NCI-H1092 treated with DMSO at 0.1 percent for 48 hours (cell line): Measurements from ENCODE around the gene ZNF445.
"Not testable (repeated sequence)": the region's sequence is repeated elsewhere in the genome, so short reads cannot be mapped to it uniquely, and the experiment has no call there.

Source experiments
- DNase-seq: peaks from one replicate; lab custom pipeline; 2025; lab: John Stamatoyannopoulos, UW

The ZNF445 gene

DNA sequence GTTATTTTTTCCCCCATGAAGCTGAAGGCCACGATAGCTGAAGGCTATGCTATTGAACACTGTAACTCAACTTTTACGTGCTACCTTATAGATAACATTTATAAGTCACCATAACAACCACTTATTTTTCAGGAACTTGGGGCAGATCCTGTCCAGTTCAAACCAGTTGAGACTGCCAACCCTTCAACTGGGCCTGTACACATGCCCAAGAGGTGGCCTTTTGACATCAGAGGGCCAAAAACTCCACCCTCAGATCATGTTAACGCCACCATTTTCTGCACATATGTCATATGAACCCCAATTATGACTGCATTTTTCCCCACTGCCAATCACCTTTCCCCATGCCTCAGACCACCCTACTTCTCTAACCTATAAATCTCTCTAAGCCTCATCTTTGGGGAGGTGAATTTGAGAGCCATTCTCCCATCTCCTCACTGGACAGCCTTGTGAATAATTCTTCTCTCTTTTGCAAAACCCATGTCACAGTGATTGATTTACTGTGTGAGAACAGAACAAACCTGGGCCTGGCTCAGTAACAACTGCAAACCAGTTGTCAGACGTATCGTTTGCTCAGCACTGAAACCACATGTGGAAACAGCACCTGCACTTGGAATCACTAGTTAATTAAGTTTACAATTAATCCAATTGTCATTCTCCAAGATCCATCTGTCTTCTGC is 42.5 kb downstream of the ZNF445 start:
- no peak for DNase-seq

DNA sequence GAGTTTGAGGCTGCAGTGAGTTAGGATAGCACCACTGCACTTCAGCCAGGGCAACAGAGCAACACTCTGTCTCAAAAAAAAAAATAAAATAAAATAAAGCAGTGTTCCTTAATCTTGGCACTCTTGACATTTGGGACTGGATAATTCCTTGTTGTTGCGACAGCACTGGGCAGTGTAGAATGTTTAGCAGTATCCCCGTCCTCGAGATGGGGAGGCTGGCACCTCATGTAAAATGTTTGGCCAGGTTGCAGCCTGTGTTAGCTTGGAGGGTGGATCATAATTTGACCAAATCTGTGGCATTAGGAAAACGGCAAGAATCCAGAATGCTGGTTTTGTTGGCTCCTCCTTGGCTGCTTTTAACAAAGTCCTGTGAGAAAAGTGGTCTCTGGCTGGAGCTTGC is 47.0 kb downstream of the ZNF445 start:
- DNase-seq = no peak

DNA sequence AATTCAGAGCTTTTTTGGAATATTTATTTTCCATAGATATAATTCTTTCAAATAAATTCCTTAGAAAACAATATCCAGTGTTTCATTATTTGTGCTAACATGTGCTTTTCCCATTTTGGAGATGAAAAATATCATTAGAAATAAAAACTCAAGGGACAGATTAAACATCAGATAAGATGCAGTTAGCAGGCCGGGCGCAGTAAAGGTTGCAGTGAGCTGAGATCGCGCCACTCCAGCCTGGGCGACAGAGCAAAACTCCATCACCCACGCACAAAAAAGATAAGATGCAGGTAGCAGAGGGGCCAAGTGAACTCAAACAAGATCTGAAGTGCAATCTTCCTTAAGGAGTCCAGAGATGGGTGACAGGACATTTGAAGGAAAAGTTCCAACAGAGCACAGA is 48.0 kb downstream of the ZNF445 start:
- no peak for DNase-seq

DNA sequence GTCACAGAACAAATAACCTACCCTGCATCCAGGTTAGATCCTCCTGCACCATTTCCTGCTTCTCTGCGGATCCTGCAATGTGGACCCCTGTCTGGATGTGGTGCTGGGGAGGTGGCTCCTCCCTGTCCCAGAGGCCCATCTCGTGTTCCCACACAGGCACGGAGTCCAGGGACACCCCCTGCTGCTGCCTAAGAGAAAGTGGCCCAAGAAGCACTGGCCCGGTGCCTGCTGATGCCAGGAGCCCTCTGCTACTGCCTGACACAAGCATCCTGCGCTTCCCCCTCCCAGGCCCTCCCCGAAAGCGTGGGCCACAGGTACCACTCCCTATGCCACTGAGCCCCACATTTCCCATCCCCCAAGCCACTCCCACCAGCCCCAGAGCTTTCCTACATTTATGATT is 48.6 kb downstream of the ZNF445 start:
- DNase-seq = no peak

DNA sequence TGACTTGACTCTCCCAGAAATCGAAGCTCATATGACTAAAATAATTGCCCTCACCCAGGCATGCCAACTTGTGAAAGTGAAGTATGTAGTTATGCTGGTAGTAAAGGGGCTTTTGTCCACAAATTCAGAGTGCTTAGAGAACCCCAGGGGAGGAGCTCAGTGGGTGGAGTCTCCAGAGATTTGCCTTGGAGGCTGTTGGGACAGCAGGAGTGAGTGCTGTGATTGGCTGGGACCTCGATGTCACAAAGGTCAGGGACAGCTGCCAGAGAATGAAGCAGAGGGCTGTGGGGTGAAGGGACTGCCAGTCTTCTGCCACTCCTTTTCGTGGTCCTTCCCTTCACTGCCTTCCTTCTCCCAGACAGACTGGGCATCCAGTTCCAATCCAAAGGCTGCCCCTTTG is 49.8 kb downstream of the ZNF445 start:
- DNase-seq = no peak

DNA sequence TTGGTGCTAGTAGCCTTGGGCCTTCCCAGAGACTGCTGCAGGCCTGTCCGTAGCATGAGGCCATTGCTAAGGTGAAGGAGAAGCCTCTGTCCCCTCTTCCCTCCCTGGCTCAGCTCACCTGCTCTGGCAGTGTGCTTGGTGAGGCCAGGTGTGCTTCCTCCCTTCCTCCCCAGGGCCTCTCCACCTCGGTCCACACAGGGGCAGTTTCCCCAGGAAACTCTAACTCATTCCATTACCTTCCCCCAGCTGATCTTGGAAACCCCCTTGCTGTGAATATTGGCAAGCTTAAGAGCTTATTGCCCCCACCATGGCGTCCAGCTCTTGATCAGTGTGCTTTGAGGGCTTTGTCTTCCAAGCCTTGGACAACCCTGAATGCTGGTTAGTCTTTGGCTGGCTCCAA is 52.7 kb downstream of the ZNF445 start:
- no peak for DNase-seq

DNA sequence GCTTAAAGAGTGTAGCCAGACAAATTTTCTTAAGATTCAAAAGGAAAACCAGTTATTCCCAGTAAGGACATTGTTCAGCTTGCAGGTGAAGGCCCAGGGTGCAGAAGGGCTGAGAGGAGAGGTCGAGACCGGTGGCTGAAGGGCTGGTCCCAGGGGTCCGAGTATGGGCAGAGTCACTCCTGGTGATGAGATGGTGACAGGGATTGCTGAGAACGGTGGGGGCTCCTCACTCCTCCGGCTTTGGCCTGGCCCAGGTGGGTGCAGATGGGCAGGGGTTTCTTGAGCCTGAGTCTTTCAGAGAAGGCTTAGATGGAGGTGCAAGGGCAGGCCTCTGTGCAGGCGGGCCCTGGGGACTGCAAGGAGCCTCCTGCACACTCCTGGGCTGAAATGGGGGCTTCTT is 56.2 kb downstream of the ZNF445 start:
- no peak for DNase-seq

DNA sequence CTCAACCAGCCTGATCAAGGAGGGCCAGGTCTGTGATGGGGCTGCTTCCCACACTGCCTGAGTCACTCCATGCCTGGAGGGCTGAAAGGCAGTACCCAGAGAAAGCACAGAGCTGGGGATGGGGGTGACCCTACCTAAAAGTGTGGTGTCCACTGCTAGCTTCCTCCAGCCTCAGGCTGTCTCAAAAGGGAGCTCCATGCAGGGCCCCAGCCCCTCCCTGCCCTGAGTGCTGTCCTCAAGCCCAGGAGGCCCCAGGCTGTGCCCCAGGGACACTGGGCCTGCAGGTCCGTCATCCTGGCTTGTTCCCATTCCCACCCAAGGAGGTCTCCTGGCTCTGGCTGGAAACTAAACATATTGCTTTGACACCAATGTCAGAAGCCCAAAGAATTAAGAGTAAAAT is 56.8 kb downstream of the ZNF445 start:
- DNase-seq = no peak

DNA sequence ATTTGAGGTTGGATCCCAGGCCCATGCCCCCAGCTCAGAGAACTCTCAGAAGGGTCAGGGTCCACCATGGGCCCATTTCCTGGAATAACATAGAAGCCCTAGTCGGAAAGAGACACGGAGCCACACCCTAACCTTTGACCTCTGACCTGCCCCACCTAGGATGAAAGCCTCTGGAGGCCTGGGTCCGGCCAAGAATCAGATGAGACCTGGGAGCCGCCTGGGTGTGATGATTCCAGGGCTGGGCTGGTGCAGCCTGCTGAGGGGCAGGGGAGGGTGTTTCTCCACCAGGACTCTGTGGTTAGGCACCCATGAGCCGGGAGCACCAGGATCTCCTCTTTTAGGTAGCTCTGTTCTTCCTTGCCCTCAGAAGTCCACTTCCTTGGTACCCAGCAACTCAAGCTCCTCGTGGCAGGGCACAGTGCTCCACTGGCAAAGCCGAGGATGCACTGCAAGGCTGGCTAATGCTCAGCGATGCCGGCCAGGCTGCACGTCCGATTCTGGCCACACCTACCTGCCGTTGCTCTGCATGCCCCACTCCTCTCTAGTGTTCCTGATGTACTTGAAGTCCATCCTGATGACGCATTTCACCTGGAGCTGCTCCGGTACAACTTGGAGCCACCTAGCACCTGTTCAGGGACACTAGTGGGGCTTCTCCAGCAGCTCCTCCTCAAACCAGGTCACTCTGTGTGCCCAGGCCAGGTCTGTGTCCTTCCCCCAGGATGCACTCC is 57.4 kb downstream of the ZNF445 start:
- DNase-seq = no peak

DNA sequence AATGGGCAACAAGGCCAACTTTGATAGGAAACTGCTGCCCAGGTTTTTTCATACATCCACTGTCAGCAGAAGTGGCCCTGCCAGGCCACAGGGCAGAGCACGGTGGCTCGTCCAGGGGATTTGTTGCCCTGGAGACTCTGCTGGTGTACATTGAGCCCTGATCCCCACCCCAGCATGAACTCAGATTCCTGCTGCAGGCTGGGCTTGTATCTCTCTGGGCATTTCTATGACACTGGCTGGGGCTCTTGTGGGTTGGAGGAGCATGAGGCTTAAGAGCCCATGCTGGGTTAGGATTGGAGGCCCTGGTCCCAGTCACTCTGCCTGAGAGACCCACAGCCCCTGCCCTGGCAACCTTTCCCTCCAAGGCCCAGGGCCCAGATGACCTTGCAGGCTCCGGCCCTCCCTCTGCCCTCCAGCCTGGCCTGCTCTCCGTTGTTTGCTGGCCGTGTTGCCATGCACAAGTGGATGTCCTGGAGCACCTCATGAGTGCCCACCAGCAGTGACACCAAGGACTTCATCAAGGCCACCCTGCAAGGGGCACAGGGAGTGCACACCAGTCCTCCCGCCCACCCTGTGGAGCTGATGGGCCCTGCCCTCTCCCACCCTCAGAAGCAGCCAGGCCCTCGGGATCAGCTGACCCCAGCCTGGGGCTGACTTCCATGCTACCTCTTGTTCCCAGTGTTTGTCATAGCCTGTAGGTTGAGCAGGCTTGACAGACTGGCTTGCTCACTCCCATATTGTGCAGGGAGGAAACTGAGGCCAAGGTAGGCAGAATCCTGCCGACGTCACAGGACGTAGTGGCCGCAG is 58.2 kb downstream of the ZNF445 start:
- DNase-seq = no peak

DNA sequence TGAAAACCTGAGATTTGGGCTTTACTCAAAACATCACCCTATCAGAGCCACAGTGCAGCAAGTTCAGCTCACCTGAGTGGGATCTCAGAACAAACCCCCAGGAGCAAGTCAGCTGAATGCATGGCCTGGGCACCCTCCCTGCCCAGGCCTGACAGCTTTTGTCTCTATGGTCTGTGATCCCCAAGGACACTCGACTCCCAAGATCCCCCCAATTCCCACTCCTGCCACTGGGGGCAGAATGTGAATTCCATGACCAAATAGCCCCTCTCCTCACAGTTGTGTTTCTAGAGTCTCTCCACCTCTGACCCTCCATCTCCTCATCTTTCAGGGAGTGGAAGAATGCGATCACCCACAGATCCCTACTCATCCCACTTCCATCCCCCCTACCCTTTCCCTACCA is 58.9 kb downstream of the ZNF445 start:
- no peak for DNase-seq

DNA sequence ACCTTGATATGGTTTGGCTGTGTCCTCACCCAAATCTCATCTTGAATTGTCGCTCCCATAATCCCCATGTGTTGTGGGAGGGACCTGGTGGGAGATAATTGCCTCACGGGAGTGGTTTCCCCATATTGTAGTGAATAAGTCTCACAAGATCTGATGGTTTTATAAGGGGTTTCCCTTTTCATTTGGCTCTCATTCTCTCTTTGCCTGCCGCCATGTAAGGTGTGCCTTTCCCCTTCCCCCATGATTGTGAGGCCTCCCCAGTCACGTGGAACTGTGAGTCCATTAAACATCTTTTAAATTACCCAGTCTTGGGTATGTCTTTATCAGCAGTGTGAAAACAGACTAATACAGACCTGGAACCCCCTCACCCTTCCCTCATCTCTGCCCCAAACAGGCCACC is 59.4 kb downstream of the ZNF445 start:
- DNase-seq = not testable (repeated sequence)

DNA sequence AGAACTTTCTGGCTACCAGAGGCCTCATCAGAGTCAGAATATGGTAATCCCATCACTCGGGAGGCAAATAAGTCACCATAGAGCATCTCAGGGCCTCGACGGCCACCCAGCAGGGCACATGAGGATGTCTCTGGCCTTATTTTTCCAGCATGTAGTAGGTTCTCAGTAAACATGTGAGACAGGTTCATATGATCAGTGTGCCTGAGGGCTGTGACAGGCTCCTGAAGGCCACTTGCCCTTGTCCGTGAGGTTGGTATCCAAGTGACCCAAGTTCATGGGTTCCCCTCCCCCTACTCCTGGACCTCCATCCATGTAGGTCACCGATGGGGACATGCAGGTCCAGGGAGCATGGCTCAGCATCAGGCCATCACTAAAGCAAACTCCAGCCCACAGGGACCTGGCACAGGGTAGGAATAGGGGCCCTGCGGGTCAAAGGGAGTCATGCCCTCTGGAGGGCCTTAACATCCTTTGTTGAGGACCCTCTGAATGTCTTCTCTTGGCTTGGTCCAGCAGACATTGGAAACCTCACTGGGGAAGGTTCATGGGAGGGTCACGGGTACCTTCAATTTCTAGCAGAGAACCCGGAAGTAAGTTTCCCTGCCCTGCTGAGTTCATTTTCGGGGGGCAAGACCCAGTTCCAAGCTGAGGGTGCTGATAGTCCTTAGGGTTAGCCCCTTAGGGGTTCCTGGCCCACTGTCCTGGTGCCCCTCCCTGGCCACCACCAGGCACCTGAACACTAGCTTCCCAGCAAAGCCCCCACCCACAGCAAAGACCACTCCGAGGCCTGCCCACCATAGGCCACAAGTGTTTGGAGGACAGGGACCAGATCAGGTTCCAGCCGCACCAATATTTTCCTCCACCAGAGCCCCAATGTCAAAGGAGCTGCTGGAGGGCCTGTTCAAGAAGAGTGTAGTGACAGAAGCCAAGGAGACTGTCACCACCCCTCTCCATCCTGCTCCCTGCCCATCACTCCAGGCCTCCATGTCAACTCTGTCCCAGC is 61.1 kb downstream of the ZNF445 start:
- no peak for DNase-seq

DNA sequence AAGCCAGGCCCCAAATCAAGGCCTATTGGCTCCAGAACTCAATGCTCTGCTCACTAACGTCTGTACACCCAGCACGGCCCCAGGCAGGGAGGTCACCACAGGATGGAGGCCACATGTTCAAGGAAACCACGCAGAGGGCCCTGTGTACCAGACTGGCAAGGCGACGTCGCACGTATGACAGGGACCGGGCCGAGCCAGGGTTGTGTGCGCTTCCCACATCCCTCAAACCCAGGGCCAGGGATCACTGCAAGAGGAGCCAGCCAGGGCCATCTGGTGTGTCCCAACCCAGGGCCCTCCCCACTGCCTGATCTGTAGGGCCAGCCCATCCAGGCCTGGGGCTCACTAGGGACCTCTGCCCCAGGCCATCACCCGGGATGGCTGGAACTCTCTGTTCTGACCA is 62.0 kb downstream of the ZNF445 start:
- DNase-seq = no peak

DNA sequence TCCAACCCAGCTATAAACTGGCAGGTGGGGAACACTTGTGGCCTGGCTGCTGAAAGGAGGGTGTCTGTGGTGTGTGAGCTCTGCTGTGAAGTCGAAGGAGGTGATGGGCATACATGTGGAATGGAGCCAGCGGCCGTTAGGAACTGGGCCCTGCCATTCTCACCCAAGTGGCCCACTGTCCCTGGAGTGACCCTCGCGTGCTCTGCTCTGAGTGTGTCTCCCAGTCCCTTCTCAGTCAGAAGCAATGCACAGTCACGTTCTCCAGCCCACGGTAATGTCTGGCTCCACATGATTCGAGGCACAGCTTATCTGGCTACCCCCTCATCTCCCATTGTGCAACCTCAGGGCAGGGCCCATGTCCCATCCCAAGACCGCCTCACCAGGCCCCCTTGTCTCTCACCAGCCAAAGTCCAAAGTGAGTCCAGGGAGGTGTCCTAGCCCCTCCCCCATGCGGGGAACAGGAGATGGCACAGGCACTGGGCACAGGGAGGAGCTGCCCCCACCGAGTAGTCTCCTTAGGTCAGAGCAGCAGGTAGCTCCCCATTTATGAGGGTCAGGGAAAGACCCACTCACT is 62.9 kb downstream of the ZNF445 start:
- DNase-seq = no peak

DNA sequence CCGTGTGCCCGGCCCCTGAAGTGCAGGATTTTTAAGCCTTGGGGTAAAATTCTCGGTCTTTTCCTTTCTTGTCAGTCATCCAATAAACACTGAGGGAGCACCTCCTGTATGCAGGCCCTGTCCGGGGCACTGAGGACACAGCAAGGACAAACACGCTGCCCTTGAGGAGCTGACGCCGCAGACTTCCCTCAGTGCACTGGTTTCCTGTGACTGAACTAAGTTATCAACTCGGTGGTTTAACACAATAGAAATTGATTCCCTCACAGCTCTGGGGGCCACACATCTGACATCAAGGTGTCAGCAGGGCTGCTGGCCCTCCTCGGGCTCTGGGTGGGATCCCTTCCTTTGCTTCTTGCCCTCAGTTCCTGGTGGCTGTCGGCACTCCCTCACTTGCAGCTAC is 65.1 kb downstream of the ZNF445 start:
- DNase-seq = no peak

DNA sequence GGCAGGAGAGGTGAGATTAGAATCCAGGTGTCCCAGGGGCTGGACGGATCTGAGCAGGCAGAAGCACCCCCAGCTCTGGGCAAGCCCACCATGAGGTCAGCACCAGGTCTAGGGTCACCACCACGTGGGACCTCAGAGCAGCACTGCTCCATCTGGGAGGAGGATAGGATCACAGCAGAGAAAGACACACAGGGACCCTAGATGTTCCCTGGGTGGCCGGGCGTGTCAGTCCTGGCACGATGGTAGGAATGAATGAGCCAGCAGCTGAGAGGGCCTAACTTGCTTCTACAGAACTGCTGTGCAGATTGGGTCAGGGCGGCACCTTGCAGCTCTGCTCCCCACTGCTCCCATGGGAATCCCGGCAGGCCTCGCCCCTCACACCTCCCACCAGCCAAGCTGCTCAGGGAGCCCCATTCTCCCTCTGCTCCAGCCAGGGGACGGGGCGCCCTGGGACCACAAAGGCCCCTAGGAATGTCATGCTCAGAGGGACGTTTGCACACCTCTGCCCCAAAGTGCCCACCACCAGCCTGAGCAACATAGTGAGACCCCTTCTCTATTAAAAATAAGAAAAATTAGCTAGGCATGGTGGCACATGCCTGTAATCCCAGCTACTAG is 66.3 kb downstream of the ZNF445 start:
- no peak for DNase-seq

DNA sequence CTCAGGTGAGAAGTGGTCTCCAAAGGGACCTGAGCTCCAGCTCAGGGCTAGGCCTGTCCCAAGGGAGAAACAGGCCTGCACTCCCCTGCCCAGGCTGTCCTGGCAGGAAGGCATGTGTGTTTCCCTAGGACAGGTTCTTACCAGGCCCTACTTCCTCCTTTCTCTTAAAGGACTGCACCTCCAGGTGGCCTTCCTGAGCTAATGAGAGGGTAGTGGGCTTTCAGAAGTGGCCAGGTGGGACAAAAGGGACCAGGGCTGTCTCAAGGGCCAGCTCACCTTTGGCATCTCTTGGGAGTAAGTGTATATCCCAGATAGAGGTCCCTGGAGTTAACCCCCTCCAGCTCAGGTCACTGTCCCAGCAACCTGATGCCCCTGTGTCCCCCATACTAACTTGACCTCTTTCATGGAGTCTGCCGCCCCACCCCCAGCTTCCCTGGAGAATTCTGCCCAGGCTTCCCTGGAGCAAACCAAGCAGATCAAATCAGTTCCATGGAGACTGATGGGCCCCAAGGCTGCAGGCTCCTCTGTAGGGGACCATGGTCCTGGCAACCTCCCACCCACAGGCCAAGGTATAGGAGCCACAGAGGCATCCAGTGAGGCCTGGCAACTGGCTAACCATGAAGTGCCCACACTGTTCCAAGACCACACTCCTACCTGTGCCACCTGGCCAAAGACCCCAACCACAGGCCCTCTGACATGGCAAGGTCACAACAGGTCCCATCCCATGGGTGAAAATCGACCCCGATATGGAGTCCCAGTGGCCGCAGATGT is 67.6 kb downstream of the ZNF445 start:
- no peak for DNase-seq

DNA sequence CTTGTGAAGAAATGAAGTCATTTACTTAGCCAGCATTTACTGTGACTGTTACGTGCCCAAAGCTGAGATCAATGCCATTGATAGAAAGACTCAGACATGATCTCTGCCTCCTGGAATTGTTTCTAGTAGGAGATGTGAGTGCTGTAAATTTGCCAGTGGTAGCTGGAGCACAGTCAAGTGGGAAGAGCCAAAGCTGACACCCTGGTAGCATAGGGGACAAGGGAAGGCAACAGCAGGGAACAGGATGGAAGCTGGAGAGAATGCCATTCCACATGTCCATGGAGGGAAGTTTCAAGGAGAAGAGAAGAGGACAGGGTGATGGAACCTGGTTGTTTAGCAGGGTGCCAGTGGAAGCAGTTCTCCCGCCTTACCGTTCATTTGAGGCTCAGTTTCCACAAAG is 74.9 kb downstream of the ZNF445 start:
- DNase-seq = no peak

DNA sequence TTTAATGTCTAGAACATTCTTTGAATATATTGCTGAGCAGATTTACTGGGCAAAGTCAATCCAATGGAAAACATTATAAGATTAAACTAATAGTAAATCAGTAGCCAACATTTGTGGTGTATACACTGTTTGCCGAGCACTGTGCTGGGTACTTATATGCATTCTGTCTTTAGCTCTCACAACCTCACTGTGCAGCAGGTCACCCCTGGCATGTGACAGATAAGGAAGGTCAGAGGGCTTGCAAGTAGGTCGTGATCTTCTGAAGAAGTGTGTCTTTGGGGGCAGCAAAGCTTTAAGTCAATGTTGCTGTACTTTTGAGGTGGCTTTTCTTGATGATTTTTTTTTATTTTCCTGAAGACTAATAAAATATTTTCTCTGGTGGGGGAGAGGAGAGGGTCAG is 76.7 kb downstream of the ZNF445 start:
- no peak for DNase-seq
